ENCODE measurements around the gene COG2. TPM values are rescaled to one million over a fixed set of nuclear protein-coding genes. Genes with fewer than 3 reads are reported as not detected.

COG2 gene
- total RNA-seq, 6 donors from 2014 or later = 23.5 to 37.7 (median 28.7) TPM

DNA sequence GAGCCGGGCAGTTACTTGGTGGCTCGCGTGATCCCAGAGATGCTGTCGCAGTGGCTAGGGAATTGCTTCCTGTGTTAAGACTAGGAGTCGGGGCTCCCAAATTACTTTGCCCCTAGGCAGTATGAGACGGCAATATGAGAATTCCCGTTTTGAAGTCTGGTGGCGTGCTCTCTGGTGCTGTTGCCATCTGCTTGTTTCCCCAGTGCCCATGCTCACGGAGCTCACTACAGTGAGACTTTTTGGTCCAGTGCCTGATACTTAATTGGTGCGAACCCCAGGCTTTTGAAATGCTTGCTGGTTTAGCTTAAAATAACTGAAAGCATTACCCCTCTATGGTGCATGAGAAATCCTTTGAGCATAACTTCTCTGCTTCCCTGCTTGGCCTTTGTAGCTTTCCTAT, 49.3 kb downstream of the COG2 start:
- no peak for ATAC-seq (ENCODE audit: low FRiP score in 2 of 2)
- 95 to 97% methylated on average over 10 of the region's 10 CpGs for WGBS, 2 donors
- peaks cover 13 to 79% (median 61%) of the 10 kb centered on the region in 4 donors for H3K36me3 ChIP-seq

DNA sequence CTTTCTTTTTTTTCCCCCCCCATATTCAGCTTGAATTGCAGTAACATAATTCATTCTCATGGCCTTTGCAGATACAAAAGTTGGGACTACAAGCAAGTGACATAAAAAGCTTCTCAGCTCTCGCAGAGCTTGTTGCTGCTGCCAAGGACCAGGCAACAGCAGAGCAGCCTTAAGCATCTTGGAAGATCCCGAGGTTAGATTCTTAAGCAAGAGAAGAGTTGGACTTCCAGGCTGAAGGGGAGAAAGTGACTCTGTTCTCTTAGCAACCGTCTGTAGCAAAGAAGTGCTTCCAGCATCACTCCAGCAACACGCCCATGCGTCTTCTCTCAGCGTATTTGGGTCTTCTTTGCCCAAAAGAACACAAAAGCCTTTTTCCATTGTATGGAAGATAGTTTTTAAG, 50.9 kb downstream of the COG2 start:
- no peak overlapping the region for H3K27ac ChIP-seq
- DNase-seq (no peak), ATAC-seq (ENCODE audit: low FRiP score in 2 of 2) (no peak)
- no peaks in the 10 kb centered on the region for H3K4me1 ChIP-seq
- no peak overlapping the region for H3K4me3 ChIP-seq
- H3K9me3 ChIP-seq = no peaks in the 10 kb centered on the region
- H3K36me3 ChIP-seq = peaks cover 13 to 63% (median 49%) of the 10 kb centered on the region in 4 donors
- no peak for TF ChIP-seq POLR2A (IDR thresholded peaks at IDR 0.05)
- no peak for TF ChIP-seq EP300 (IDR thresholded peaks at IDR 0.05)
- TF ChIP-seq, protein P1, sequence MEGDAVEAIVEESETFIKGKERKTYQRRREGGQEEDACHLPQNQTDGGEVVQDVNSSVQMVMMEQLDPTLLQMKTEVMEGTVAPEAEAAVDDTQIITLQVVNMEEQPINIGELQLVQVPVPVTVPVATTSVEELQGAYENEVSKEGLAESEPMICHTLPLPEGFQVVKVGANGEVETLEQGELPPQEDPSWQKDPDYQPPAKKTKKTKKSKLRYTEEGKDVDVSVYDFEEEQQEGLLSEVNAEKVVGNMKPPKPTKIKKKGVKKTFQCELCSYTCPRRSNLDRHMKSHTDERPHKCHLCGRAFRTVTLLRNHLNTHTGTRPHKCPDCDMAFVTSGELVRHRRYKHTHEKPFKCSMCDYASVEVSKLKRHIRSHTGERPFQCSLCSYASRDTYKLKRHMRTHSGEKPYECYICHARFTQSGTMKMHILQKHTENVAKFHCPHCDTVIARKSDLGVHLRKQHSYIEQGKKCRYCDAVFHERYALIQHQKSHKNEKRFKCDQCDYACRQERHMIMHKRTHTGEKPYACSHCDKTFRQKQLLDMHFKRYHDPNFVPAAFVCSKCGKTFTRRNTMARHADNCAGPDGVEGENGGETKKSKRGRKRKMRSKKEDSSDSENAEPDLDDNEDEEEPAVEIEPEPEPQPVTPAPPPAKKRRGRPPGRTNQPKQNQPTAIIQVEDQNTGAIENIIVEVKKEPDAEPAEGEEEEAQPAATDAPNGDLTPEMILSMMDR (IDR thresholded peaks at IDR 0.05) = no peak
- TF ChIP-seq POLR2AphosphoS5 (IDR thresholded peaks at IDR 0.05) = no peak
- no peaks in the 10 kb centered on the region for H3K27me3 ChIP-seq
- 86 to 88% methylated on average over 6 of the region's 6 CpGs for WGBS, 2 donors

More for the DNA sequence above, 49.3 kb downstream of the COG2 start:
- H3K9me3 ChIP-seq = no peaks in the 10 kb centered on the region
- DNase-seq = no peak
- H3K27me3 ChIP-seq = no peaks in the 10 kb centered on the region
- TF ChIP-seq POLR2AphosphoS5 (IDR thresholded peaks at IDR 0.05) (no peak), POLR2A (IDR thresholded peaks at IDR 0.05) (no peak), EP300 (IDR thresholded peaks at IDR 0.05) (no peak)
- TF ChIP-seq, protein P1 (IDR thresholded peaks at IDR 0.05) = no peak
- no peaks in the 10 kb centered on the region for H3K4me1 ChIP-seq
- no peak overlapping the region for H3K4me3 ChIP-seq
- H3K27ac ChIP-seq = no peak overlapping the region

DNA sequence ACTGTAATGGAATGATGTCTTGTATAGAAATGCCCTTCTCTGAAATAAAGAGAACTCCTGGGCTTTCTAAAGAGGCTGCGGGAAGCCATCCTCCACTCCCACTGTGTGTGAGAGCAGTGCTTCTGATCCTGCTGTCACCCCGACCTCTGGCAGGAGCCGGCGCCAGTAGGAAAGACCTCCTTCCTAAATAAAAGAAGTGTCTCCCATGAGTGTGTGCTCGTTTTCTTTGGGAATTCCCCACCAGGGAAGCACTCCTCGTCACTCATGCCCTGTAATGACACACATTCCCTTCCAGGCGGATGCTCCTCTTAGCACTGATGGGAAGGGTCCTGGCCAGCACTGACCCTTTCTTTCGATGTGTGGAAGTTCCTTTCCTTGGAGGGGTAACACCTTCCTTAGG, 51.5 kb downstream of the COG2 start:
- H3K27ac ChIP-seq = no peak overlapping the region
- H3K27me3 ChIP-seq = no peaks in the 10 kb centered on the region
- no peak for DNase-seq
- H3K9me3 ChIP-seq = no peaks in the 10 kb centered on the region
- no peaks in the 10 kb centered on the region for H3K4me1 ChIP-seq
- TF ChIP-seq POLR2A (IDR thresholded peaks at IDR 0.05) (no peak), EP300 (IDR thresholded peaks at IDR 0.05) (no peak)
- ATAC-seq (ENCODE audit: low FRiP score in 2 of 2) = no peak
- peaks cover 13 to 58% (median 46%) of the 10 kb centered on the region in 4 donors for H3K36me3 ChIP-seq
- 86 to 89% methylated on average over 7 to 8 of the region's 8 CpGs for WGBS, 2 donors
- no peak overlapping the region for H3K4me3 ChIP-seq

DNA sequence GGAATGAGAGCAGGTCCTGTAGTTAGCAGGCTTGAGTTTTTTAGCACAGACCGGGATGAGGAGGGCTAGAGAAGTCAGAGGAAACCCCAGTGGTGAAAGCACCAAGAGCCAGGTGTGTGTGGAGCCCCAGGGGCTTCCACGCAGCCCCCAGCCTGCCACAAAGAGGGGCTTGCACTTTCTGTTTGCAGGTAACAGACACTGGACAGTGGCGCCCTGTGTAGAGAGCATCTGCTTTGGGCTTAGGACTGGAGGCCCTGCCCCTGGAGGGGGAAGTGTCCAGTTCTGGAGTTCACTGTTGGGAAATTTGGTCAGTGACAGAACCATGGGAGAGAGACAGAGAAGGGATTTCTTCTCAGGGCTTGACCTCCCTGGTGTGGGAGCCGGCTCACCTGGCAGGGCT, 52.2 kb downstream of the COG2 start:
- H3K36me3 ChIP-seq = peaks cover 12 to 51% (median 40%) of the 10 kb centered on the region in 4 donors
- 86 to 90% methylated on average over 4 of the region's 4 CpGs for WGBS, 2 donors
- ATAC-seq (ENCODE audit: low FRiP score in 2 of 2) = no peak
- TF ChIP-seq POLR2AphosphoS5 (IDR thresholded peaks at IDR 0.05) (no peak), POLR2A (IDR thresholded peaks at IDR 0.05) (no peak), EP300 (IDR thresholded peaks at IDR 0.05) (no peak)
- TF ChIP-seq, protein P1 (IDR thresholded peaks at IDR 0.05) = no peak
- H3K4me3 ChIP-seq = no peak overlapping the region
- H3K27ac ChIP-seq = no peak overlapping the region
- H3K4me1 ChIP-seq = no peaks in the 10 kb centered on the region
- no peak for DNase-seq
- no peaks in the 10 kb centered on the region for H3K27me3 ChIP-seq
- no peaks in the 10 kb centered on the region for H3K9me3 ChIP-seq

DNA sequence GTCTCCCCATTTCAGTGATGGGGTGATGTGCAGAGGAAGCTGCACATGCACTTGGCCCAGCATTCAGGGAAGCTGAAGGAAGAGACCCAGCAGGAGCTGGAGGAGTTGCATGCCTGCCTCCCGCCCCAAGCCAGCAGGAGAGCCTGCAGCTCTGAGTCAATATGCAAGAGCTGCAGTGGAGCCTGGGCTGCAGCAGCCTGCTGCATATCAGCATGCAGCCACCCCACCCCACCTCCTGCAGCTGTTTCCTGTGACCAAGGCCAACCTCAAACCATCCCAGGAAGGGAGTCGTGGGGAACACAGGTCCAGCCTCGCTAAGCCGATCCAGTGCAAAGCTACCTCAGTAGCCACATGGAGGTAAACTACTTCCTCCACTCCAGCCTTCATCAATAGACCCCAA, 52.7 kb downstream of the COG2 start:
- TF ChIP-seq, protein P1 (IDR thresholded peaks at IDR 0.05) = no peak
- TF ChIP-seq EP300 (IDR thresholded peaks at IDR 0.05) = no peak
- TF ChIP-seq POLR2AphosphoS5 (IDR thresholded peaks at IDR 0.05) = no peak
- no peak for TF ChIP-seq POLR2A (IDR thresholded peaks at IDR 0.05)
- peaks cover 9 to 46% (median 35%) of the 10 kb centered on the region in 4 donors for H3K36me3 ChIP-seq
- no peaks in the 10 kb centered on the region for H3K9me3 ChIP-seq
- no peaks in the 10 kb centered on the region for H3K4me1 ChIP-seq
- H3K4me3 ChIP-seq = no peak overlapping the region
- H3K27ac ChIP-seq = no peak overlapping the region
- no peak for ATAC-seq (ENCODE audit: low FRiP score in 2 of 2)
- no peaks in the 10 kb centered on the region for H3K27me3 ChIP-seq
- WGBS, 2 donors = 31 to 64% methylated on average over 3 to 4 of the region's 4 CpGs
- DNase-seq = no peak
